HG03060 (cell line): Measurements from ENCODE around the gene SLC9A9.

ENCODE experiments used
- ATAC-seq: cut with Tn5 transposase; IDR thresholded peaks from one replicate; pipeline ENCODE4 v1.9.1; 2021; ENCODE audit warnings: low read depth, moderate number of reproducible peaks; ENCODE audit not compliant: unreplicated experiment

The SLC9A9 gene

GRCh38 chr3:143605233-143605950 is 242.9 kb downstream of the SLC9A9 start:
- no peak for ATAC-seq

GRCh38 chr3:143604402-143605185 is 243.7 kb downstream of the SLC9A9 start:
- no peak for ATAC-seq

GRCh38 chr3:143603774-143604173 is 244.5 kb downstream of the SLC9A9 start:
- no peak for ATAC-seq

GRCh38 chr3:143601723-143602484 is 246.4 kb downstream of the SLC9A9 start:
- no peak for ATAC-seq

- ATAC-seq, result no peak
Observed at GRCh38 chr3:143600756-143601718, 247.2 kb downstream of the SLC9A9 start.

- no peak for ATAC-seq
Observed at GRCh38 chr3:143597774-143598652, 250.3 kb downstream of the SLC9A9 start.

GRCh38 chr3:143596957-143597642 is 251.2 kb downstream of the SLC9A9 start:
- ATAC-seq, result no peak

GRCh38 chr3:143595456-143596077 is 252.7 kb downstream of the SLC9A9 start:
- peak; percentile 82 for ATAC-seq

GRCh38 chr3:143594206-143594605 is 254.1 kb downstream of the SLC9A9 start:
- no peak for ATAC-seq

- no peak for ATAC-seq
Observed at GRCh38 chr3:143590660-143591059, 257.6 kb downstream of the SLC9A9 start.

- no peak for ATAC-seq
Observed at GRCh38 chr3:143586576-143586975, 261.7 kb downstream of the SLC9A9 start.

- ATAC-seq, result no peak
Observed at GRCh38 chr3:143585720-143586456, 262.4 kb downstream of the SLC9A9 start.

GRCh38 chr3:143584474-143584873 is 263.8 kb downstream of the SLC9A9 start:
- no peak for ATAC-seq

GRCh38 chr3:143581972-143582722 is 266.1 kb downstream of the SLC9A9 start:
- ATAC-seq, result no peak

- ATAC-seq, result no peak
Observed at GRCh38 chr3:143578810-143579435, 269.3 kb downstream of the SLC9A9 start.

GRCh38 chr3:143576568-143577270 is 271.5 kb downstream of the SLC9A9 start:
- no peak for ATAC-seq
